ENCODE results near the gene PDE6D.

PDE6D gene

DNA sequence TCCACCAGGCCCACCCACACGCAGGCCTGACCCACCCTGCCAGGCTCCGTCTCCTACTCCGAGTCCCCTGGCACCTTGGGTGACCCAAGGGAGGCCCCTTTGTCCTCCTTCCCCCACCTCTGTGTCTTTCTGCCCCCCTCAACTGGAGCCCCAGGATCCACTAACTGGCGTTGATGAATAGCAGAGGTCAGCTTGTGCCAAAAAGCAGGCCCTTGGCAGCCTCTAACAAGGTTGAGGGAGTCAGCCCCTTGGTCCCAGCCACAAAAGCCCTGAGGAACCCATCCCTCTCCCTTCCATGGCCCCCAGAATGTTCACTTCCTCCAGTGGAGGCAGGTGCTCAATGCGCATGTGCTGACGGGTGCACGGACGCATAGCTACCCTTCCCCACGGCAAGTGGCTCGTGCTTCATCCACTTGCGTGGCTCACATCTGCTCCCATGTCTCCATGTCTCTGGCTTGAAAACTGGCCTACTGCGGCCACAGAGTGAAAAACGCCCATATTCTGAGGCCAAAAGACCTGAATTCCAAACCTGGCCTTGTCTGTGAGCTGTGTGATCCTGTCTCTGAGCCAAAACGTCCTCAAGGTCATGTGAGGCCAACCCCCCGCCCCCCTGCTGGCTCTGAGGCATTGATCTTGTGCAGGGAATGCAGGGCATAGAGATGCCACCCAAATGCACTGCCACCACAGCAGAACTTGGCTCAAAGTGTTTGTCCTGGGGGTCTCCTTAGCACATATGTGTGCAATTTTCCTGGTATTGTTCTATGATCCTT lies 91.8 kb downstream of the PDE6D start:
- no peak overlapping the region for H3K4me3 ChIP-seq (replicated peaks; ENCODE audit: low read depth, low read length)
- no peak for DNase-seq (ENCODE audit: extremely low read depth, low read depth)
- TF ChIP-seq, protein P1, sequence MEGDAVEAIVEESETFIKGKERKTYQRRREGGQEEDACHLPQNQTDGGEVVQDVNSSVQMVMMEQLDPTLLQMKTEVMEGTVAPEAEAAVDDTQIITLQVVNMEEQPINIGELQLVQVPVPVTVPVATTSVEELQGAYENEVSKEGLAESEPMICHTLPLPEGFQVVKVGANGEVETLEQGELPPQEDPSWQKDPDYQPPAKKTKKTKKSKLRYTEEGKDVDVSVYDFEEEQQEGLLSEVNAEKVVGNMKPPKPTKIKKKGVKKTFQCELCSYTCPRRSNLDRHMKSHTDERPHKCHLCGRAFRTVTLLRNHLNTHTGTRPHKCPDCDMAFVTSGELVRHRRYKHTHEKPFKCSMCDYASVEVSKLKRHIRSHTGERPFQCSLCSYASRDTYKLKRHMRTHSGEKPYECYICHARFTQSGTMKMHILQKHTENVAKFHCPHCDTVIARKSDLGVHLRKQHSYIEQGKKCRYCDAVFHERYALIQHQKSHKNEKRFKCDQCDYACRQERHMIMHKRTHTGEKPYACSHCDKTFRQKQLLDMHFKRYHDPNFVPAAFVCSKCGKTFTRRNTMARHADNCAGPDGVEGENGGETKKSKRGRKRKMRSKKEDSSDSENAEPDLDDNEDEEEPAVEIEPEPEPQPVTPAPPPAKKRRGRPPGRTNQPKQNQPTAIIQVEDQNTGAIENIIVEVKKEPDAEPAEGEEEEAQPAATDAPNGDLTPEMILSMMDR (IDR thresholded peaks at IDR 0.05; ENCODE audit: low read depth, low read length, missing control alignments): no peak

DNA sequence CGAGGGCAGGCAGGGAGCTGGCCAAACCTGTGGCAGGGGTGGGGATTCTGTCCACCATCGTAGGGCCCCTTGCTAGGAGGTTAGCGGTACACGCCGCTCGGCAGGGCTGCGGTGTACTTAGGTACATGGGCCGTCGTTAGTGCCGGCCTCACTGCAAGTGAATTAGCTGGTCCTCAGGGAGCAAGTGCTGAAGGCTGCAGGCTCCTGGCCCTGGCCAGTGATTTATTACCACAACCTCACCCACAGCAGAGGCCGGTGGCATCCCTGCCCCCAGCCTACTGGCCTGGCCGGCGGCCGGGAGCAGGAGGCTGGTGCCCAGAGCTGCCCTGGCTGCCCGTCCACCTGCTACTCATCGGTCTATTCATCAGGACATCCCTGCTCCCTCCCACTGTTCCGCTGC lies 92.4 kb downstream of the PDE6D start:
- DNase-seq (ENCODE audit: extremely low read depth, low read depth): no peak
- no peak overlapping the region for H3K4me3 ChIP-seq (replicated peaks; ENCODE audit: low read depth, low read length)
- TF ChIP-seq, protein P1 (IDR thresholded peaks at IDR 0.05; ENCODE audit: low read depth, low read length, missing control alignments): no peak

DNA sequence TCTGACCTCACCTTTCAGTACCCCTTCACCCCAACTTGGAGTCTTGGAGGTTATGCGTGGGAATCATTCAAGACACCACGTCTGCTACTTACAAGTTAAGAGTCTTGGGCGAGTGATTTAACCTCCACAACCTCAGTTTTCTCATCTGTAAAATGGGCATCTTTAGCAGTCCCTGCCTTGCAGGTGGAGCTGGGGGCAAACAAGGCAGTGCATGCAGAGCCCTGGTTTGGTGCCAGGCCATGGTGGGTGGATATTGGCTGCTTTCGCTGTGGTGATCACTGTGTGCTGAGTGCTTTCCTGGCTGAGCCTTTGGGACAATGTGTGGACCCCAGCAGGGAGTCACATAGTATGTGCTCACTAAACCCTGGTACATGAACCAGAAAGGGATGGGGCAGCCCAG lies 93.1 kb downstream of the PDE6D start:
- no peak overlapping the region for H3K4me3 ChIP-seq (replicated peaks; ENCODE audit: low read depth, low read length)
- no peak for DNase-seq (ENCODE audit: extremely low read depth, low read depth)
- TF ChIP-seq, protein P1 (IDR thresholded peaks at IDR 0.05; ENCODE audit: low read depth, low read length, missing control alignments): no peak

- TF ChIP-seq, protein P1 (IDR thresholded peaks at IDR 0.05; ENCODE audit: low read depth, low read length, missing control alignments): peak; percentile 83
- H3K4me3 ChIP-seq (replicated peaks; ENCODE audit: low read depth, low read length): no peak overlapping the region
These were observed 93.8 kb downstream of the PDE6D start for GRCh38 chr2:231687133-231687852.

DNA sequence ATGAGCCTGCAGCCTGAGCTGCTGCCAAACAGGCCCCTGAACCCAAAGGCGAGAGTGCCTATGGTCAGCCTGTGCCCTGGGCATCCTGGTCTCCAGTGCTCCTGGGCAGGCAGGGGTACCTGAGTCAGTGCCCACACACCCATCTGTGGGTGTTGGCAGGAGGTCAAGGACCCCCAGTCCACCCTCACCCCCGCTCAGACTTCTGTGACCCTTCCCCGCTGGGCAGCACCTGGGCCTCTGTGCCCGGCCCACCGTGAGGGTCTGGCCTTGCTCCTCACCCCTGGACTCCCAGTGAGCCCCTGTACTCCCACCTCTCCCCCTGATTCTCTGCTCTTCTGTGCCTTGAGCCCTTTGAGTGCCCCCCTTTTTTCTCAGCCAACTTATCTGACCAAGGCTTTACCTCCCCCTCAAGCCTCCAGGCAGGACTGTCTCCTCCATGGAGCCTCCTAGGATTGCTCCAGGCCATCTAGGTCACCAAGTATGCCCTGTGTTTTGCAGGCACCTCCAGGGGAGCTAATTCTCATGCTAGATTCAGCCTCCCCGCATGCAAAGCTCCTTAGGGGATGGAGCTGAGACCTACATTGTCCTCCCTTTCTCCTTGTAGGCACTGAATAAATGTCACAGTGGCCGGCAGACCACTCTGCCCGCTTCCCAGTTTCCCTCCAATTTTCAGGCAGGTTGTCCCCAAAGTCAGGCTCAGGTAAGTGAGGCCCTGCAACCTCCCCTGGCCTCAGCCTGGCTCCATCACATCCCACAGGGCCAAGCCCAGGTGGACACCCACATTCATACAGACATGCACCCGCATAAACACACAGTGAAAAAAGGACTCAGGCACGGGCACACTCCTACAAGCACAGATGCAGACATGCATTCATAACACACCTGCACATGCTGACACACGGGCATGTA lies 94.6 kb downstream of the PDE6D start:
- TF ChIP-seq, protein P1 (IDR thresholded peaks at IDR 0.05; ENCODE audit: low read depth, low read length, missing control alignments): no peak
- H3K4me3 ChIP-seq (replicated peaks; ENCODE audit: low read depth, low read length): no peak overlapping the region

More at GRCh38 chr2:231687133-231687852, 93.8 kb downstream of the PDE6D start:
- no peak for DNase-seq (ENCODE audit: extremely low read depth, low read depth)

GRCh38 chr2:231685349-231686191 lies 95.5 kb downstream of the PDE6D start:
- H3K4me3 ChIP-seq (replicated peaks; ENCODE audit: low read depth, low read length): no peak overlapping the region

More for the DNA sequence above, 94.6 kb downstream of the PDE6D start:
- DNase-seq (ENCODE audit: extremely low read depth, low read depth): no peak

More at GRCh38 chr2:231685349-231686191, 95.5 kb downstream of the PDE6D start:
- DNase-seq (ENCODE audit: extremely low read depth, low read depth): no peak
- TF ChIP-seq, protein P1 (IDR thresholded peaks at IDR 0.05; ENCODE audit: low read depth, low read length, missing control alignments): no peak
